HCT116 (cell line): ENCODE measurements around the gene SRGAP1. TPM values are rescaled to one million over a fixed set of nuclear protein-coding genes. Genes with fewer than 3 reads are reported as not detected.

Source experiments
- ATAC-seq: fragments of 200-7000 bp; cut with Tn5 transposase; 2 replicates; pipeline ENCODE4 v1.9.1; 2020; ENCODE audit warnings: mild to moderate bottlenecking, moderate library complexity
- BruUV-seq: library from RNA; stranded (reverse); fragments of 400-500 nt; replicated peaks from 2 replicates; lab custom pipeline; 2021; lab: Mats Ljungman, UMichigan
- CTCF ChIA-PET: fragments of 300-600 bp; sonication (Branson Sonifier 250); formaldehyde crosslinking; loops from one replicate; lab custom pipeline; 2021; ENCODE audit warnings: antibody characterized with exemption; lab: Charles Lee
- POLR2A ChIA-PET: fragments of 300-600, 350-600 bp; sonication (Branson Sonifier 250); formaldehyde crosslinking; loops from one replicate; lab custom pipeline; 2021; ENCODE audit warnings: antibody characterized with exemption; lab: Charles Lee
- RAD21 ChIA-PET, 2 experiments: fragments of 300-600 bp; sonication (Branson Sonifier 250); formaldehyde crosslinking; loops; one replicate each; lab custom pipeline; 2023; ENCODE audit warnings: low total read pairs in 2 of 2; ENCODE audit not compliant: uncharacterized antibody in 2 of 2, unreplicated experiment in 2 of 2, low non-redundant PET in 1 of 2; lab: Charles Lee
- DNase-seq: peaks from one replicate; pipeline ENCODE4 v3.0.0-alpha.2; 2010; ENCODE audit warnings: low read depth, low spot score
- H2AFZ ChIP-seq: fragments of 200-600 bp; shearing (Covaris generic), sonication (generic); 2 replicates; pipeline ENCODE4 v1.6.1; 2017; ENCODE audit warnings: low read depth, mixed run types, mixed read lengths, antibody characterized with exemption, low read length; ENCODE audit not compliant: poor library complexity, severe bottlenecking
- H3K27ac ChIP-seq: 2 replicates; pipeline ENCODE4 v1.5.1; 2012; ENCODE audit warnings: low read depth, low read length
- H3K27me3 ChIP-seq: fragments of 200-600 bp; sonication (generic); 2 replicates; pipeline ENCODE4 v1.6.1; 2016; ENCODE audit warnings: mixed run types, low read length, mixed read lengths; ENCODE audit not compliant: insufficient read depth
- H3K36me3 ChIP-seq, 2 experiments: fragments of 200-500 bp in 1 of 2; fragments of 200-600 bp in 1 of 2; sonication (Bioruptor generic) in 1 of 2; sonication (generic) in 1 of 2; 2 replicates each; pipeline versions ENCODE4 v1.5.1 to v1.6.1; 2014 to 2016; ENCODE audit warnings: low read length in 2 of 2, inconsistent platforms in 1 of 2, mixed read lengths in 1 of 2, mixed run types in 1 of 2; ENCODE audit not compliant: insufficient read depth in 2 of 2, control insufficient read depth in 1 of 2
- H3K4me1 ChIP-seq, 2 experiments: fragments of 200-600 bp in 1 of 2; sonication (generic) in 1 of 2; 2 replicates each; pipeline versions ENCODE4 v1.5.1 to v1.6.1; 2012 to 2017; ENCODE audit warnings: low read length in 2 of 2, inconsistent platforms in 1 of 2, mild to moderate bottlenecking in 1 of 2, mixed read lengths in 1 of 2, mixed run types in 1 of 2, moderate library complexity in 1 of 2; ENCODE audit not compliant: insufficient read depth in 2 of 2, control insufficient read depth in 1 of 2
- H3K4me2 ChIP-seq: fragments of 200-600 bp; sonication (generic); 2 replicates; pipeline ENCODE4 v1.6.1; 2017; ENCODE audit warnings: mixed run types, low read length, mixed read lengths
- H3K4me3 ChIP-seq, 2 experiments: fragments of 200-600 bp in 1 of 2; sonication (generic) in 1 of 2; replicated peaks in 1 of 2; 2 replicates each; pipeline ENCODE4 v1.5.1; 2011 to 2016; ENCODE audit warnings: low read length in 2 of 2, control low read depth in 1 of 2, low read depth in 1 of 2, mild to moderate bottlenecking in 1 of 2, mixed read lengths in 1 of 2, mixed run types in 1 of 2
- H3K79me2 ChIP-seq: fragments of 200-600 bp; sonication (generic); 2 replicates; pipeline ENCODE4 v1.6.1; 2017; ENCODE audit warnings: mild to moderate bottlenecking, mixed run types, low read length, moderate library complexity, mixed read lengths; ENCODE audit not compliant: insufficient read depth
- H3K9ac ChIP-seq: fragments of 200-600 bp; sonication (generic); 2 replicates; pipeline ENCODE4 v1.6.1; 2016; ENCODE audit warnings: low read length, mixed read lengths
- H3K9me2 ChIP-seq: fragments of 200-600 bp; sonication (generic), shearing (Covaris generic); 2 replicates; pipeline ENCODE4 v1.6.1; 2017; ENCODE audit warnings: mixed run types, mild to moderate bottlenecking, moderate library complexity; ENCODE audit not compliant: insufficient read depth
- H3K9me3 ChIP-seq, 2 experiments: fragments of 200-500 bp in 1 of 2; fragments of 200-600 bp in 1 of 2; sonication (Bioruptor generic) in 1 of 2; sonication (generic) in 1 of 2; 2 replicates each; pipeline ENCODE4 v1.6.1; 2014 to 2017; ENCODE audit warnings: low read length in 2 of 2, mixed read lengths in 2 of 2, inconsistent platforms in 1 of 2, low read depth in 1 of 2, mild to moderate bottlenecking in 1 of 2, mixed run types in 1 of 2, moderate library complexity in 1 of 2; ENCODE audit not compliant: control insufficient read depth in 1 of 2, insufficient read depth in 1 of 2
- H4K20me1 ChIP-seq: fragments of 200-600 bp; sonication (generic), shearing (Covaris generic); 2 replicates; pipeline ENCODE4 v1.6.1; 2017; ENCODE audit warnings: mixed run types, mild to moderate bottlenecking, moderate library complexity; ENCODE audit not compliant: insufficient read depth
- ATF3 ChIP-seq: IDR thresholded peaks from 2 replicates; pipeline ENCODE4 v1.6.1; 2012
- EZH2phosphoT487 ChIP-seq: fragments of 200-600 bp; IDR thresholded peaks from 2 replicates; pipeline ENCODE4 v1.6.1; 2018; ENCODE audit warnings: antibody characterized with exemption, borderline replicate concordance
- POLR2A ChIP-seq: IDR thresholded peaks from 2 replicates; pipeline ENCODE4 v1.7.0; 2011; ENCODE audit warnings: borderline replicate concordance; ENCODE audit not compliant: insufficient read depth, insufficient read length; ENCODE audit errors: extremely low read depth
- SIN3A ChIP-seq: IDR thresholded peaks from 2 replicates; pipeline ENCODE4 v1.6.1; 2012; ENCODE audit warnings: low read depth
- YY1 ChIP-seq: IDR thresholded peaks from 2 replicates; pipeline ENCODE4 v1.6.1; 2011; ENCODE audit warnings: low read length, low read depth, moderate library complexity, mild to moderate bottlenecking; ENCODE audit not compliant: insufficient replicate concordance; ENCODE audit errors: extremely low read depth
- ZBTB33 ChIP-seq: IDR thresholded peaks from 2 replicates; pipeline ENCODE4 v1.6.1; 2011; ENCODE audit warnings: mild to moderate bottlenecking, low read length, moderate library complexity; ENCODE audit not compliant: insufficient replicate concordance; ENCODE audit errors: extremely low read depth
- intact Hi-C: fragments of 100-400 bp; cut with micrococcal nuclease; formaldehyde crosslinking; loops from 2 replicates; pipeline ENCODE4 v1.10.0; 2022
- total RNA-seq: library from RNA; stranded (reverse); gene quantifications from one replicate; pipeline ENCODE4 v1.2.1, GENCODE V29; 2021; ENCODE audit not compliant: unreplicated experiment
- TF ChIP-seq, protein P1 (sequence below): IDR thresholded peaks from 2 replicates; pipeline ENCODE4 v1.6.1; 2012; ENCODE audit warnings: low read depth

The SRGAP1 gene
- total RNA-seq, 1 experiment from 2014 or later = 16.6 TPM

GRCh38 chr12:63874897-63875480 is 30.5 kb downstream of the SRGAP1 start:
- Histone ChIP-seq H3K79me2 (peaks cover 85% of the 10 kb centered on the region), H3K9ac (no peak overlapping the region), H3K9me3 (no peaks in the 10 kb centered on the region), H3K27ac (no peak overlapping the region), H3K4me2 (no peak overlapping the region), H3K4me3 (no peak overlapping the region), H3K9me2 (no peaks in the 10 kb centered on the region), H3K36me3 (no peaks in the 10 kb centered on the region), H4K20me1 (no peaks in the 10 kb centered on the region), H3K4me1 (no peaks in the 10 kb centered on the region), H3K27me3 (no peaks in the 10 kb centered on the region), H2AFZ (no peak overlapping the region)
- ChIA-PET CTCF (no interaction called here), POLR2A (no interaction called here), RAD21 (no interaction called here)
- intact Hi-C loops = no loop called here
- DNase-seq = no peak
- no peak for ATAC-seq
- BruUV-seq = no TSS peak
- no peak for TF ChIP-seq ATF3
- TF ChIP-seq ZBTB33 = no peak
- TF ChIP-seq EZH2phosphoT487 = no peak
- TF ChIP-seq SIN3A = no peak
- no peak for TF ChIP-seq YY1
- TF ChIP-seq, protein P1, sequence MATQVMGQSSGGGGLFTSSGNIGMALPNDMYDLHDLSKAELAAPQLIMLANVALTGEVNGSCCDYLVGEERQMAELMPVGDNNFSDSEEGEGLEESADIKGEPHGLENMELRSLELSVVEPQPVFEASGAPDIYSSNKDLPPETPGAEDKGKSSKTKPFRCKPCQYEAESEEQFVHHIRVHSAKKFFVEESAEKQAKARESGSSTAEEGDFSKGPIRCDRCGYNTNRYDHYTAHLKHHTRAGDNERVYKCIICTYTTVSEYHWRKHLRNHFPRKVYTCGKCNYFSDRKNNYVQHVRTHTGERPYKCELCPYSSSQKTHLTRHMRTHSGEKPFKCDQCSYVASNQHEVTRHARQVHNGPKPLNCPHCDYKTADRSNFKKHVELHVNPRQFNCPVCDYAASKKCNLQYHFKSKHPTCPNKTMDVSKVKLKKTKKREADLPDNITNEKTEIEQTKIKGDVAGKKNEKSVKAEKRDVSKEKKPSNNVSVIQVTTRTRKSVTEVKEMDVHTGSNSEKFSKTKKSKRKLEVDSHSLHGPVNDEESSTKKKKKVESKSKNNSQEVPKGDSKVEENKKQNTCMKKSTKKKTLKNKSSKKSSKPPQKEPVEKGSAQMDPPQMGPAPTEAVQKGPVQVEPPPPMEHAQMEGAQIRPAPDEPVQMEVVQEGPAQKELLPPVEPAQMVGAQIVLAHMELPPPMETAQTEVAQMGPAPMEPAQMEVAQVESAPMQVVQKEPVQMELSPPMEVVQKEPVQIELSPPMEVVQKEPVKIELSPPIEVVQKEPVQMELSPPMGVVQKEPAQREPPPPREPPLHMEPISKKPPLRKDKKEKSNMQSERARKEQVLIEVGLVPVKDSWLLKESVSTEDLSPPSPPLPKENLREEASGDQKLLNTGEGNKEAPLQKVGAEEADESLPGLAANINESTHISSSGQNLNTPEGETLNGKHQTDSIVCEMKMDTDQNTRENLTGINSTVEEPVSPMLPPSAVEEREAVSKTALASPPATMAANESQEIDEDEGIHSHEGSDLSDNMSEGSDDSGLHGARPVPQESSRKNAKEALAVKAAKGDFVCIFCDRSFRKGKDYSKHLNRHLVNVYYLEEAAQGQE = no peak
- TF ChIP-seq POLR2A = no peak
